Glomerular visceral epithelial cell (primary cell): ENCODE data around the gene ADAMTS8.
A peak's percentile ranks its signal among the peaks of the same experiment; 100 is the strongest.
"Not testable (repeated sequence)": the region's sequence is repeated elsewhere in the genome, so short reads cannot be mapped to it uniquely, and the experiment has no call there.

ENCODE experiments used
- DNase-seq: peaks from one replicate; pipeline ENCODE4 v3.0.0-alpha.2; 2016; ENCODE audit errors: extremely low spot score

The ADAMTS8 gene

DNA sequence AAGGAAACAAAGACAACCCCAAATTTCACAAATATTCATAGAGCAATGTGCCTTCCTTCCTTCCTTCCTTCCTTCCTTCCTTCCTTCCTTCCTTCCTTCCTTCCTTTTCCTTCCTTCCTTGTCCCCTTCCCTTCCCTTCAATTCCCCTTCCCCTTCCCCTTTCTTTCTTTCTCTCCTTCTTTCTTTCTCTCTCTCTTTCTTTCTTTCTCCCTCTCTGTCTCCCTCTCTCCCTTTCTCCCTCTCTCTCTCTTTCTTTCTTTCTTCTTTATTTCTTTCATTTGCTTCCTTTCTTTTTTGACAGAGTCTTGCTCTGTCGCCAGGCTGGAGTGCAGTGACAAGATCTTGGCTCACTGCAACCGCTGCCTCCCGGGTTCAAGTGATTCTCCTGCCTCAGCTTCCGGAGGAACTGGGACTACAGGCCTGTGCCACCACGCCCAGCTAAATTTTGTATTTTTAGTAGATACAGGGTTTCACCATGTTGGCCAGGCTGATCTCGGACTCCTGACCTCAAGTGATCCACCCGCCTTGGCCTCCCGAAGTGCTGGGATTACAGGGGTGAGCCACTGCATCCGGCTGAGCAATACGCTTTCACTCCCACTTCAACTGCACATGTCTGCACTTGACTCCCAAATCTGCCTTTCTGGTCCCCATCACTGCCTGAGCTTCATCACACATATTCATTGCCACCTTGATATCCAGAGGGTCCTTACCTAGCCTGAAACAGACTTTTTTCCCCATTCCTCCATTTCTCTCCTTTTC, 10.2 kb upstream of the ADAMTS8 start:
- DNase-seq: not testable (repeated sequence)

- no peak for DNase-seq
Measured at GRCh38 chr11:130437848-130438247, 9.4 kb upstream of the ADAMTS8 start.

DNA sequence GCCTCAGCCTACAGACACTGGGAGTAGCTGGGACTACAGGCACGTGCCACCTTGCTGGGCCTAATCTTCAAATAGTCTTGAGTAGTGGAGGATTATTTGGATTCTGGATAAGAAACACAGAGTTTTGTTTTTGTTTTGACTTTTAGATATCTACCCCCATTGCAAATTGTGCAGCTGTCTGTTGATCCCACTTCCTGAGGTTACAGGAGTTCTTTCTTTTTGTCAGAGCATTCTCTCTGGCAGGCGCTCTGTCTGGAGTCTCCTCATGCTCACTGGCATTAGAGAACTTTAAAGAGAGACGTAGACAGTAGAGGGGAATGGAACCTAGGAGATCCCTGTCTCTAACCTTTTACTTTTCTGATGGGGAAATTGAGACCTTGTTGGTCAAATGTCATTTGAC, 7.8 kb upstream of the ADAMTS8 start:
- no peak for DNase-seq

GRCh38 chr11:130435671-130436070, 7.3 kb upstream of the ADAMTS8 start:
- peak; percentile 26 for DNase-seq

DNA sequence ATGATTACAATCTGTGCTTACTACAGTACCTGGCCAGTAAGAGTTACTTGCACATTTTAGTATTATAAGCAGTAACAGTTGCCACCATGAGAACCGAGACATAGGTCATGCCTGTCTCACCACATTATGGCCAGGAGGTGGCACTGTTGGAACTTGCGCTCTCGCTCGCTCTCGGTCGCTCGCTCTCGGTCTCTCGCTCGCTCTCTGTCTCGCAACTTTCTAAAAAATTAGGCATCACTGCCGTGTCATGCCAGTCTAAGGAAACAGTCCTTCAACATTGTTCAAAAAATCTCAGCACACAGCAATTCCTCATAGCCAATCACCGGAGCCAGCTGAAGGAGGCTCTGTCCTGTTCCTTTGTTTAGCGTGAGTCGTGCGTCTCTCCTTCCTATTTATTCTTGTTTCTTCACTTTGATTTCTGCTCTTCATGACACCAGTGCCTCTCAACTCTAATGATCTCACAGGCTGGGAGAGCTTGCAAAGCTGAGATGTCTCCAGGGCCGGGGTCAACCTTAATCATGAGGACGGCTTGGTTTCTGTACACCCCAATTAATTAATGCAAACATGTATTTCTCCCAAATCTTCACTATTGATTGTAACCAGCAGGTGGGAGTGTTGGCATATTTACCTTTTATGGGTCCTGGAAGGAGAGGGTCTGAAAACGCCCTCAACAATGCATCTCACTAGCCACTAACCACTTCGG, 6.3 kb upstream of the ADAMTS8 start:
- DNase-seq: peak; percentile 77

DNA sequence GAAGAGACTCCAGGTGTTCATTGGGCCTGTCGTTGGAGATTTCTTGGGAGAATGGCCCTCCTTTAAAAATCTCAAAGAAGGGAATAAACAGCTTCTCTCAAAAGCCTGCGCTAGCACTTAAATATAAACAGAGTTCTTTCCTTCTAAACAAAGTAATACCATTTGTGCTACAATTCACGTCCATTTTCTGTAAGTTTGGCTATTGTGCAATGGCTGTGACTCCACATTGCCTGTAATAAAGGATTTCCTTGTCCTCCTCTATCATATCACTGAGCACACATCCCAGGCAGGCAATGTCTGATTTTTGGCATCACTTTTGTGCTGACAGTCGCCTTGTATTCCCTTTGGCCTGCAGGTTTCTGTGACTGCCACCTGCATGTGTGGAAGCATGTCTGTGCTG, 4.9 kb upstream of the ADAMTS8 start:
- no peak for DNase-seq

- DNase-seq: no peak
Measured at GRCh38 chr11:130431801-130432200, 3.4 kb upstream of the ADAMTS8 start.

- peak; percentile 64 for DNase-seq
Measured at GRCh38 chr11:130431331-130431773, 2.9 kb upstream of the ADAMTS8 start.

DNA sequence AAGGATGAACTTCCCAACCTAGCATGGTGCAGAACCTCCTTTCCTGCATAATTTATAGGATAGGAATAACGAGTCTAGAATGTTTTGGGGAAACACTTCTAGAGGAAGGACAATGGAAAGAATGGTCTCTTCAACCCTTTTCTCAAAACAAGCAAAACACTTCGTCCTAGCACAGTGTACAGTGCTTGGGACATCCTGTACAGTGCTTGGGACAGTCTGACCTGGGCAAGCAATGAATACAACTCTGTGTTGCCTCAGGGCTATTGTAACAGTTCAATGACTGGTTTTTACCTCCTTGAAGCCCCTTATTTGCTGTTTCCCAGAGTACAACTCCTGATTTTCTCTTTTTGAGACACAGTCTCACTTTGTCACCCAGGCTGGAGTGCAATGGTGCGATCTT, 1.6 kb upstream of the ADAMTS8 start:
- DNase-seq: no peak

DNA sequence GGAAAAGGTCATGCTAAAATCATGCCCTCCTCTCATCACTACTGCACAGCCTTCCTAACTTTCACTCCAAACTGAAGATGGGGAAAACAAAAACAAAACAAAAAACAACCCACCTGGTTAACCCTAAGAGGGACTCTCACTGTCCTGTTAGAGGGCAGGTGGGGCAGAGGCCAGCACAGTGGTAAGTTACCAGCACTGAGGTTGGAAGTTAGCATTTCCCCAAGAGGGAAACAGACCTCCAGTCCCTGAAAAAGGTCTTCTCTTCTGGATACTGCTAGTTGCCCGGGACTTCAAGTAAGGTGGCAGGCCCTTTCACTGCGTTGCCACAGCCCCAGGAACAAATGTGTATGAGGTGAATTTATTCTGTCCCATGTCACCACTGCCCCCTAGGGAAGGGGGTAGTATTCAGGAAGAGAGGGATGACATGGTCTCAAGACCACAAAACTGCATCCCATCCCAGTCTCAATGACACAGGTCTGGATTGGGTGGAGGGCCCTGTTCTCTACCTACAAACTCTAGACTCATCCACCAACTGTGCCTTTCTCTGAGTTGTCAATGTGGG, 792 bp upstream of the ADAMTS8 start:
- no peak for DNase-seq

DNA sequence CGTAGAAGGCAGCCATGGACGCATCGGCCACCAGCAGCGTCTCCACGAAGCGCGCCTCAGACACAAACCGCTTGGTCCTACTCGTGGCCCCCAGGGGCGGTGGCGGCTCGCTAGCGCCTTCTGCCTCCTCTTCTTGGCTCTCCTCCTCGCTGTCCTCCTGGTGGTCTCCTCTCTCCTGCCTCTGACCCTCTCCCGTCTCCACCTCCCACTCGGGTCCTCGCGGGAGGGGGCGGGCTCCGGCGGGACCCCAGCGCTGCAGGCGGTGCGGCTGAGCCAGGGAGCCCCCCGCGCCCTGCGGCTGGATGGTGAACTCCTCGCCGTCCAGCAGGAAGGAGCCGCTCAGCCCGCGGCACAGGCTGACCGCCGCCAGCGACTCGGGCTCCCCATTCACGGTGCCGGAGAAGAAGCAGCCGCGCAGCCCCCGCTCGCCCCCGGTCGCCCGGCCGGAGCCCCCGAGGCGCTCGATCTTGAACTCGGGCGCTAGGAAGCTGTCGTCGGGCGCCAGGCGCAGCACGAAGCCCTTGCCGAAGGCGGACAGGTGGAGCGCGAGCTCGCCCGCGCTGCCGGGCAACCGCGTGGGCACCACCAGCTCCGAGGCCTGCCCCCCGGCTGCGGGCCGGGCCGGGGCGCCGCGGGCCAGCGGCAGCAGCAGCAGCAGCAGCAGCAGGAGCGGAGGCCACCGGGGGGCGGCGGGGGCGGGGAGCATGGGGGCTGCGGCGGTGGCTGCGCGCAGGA, 661 bp downstream of the ADAMTS8 start:
- no peak for DNase-seq

DNA sequence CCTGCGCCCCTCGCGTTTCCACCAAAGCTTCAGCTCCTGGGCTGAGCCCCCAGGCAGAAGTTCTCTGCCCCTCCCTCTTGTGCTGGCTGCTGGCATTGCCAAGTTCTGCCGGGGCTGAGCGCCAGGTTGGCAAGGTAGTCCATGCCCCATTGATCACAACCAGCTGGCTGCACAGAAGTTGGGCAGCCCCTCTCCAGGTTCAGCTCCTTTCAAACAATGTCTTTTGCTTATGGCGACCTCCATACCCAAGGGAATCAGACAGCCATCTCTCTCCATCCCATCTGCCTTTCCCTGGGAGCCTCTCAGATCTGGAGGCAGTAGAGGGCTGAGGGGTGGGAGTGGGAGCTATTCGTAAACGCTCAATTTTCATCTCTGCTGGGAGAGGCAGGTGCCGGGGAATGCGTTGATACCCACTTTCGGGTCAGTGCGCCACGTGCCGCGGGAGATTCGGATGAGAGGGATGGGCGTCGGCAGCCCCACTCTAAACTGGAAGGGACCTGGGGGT, 1.5 kb downstream of the ADAMTS8 start:
- no peak for DNase-seq

- DNase-seq: no peak
Measured at GRCh38 chr11:130426223-130426836, 2.1 kb downstream of the ADAMTS8 start.

GRCh38 chr11:130425156-130425555, 3.3 kb downstream of the ADAMTS8 start:
- DNase-seq: no peak

DNA sequence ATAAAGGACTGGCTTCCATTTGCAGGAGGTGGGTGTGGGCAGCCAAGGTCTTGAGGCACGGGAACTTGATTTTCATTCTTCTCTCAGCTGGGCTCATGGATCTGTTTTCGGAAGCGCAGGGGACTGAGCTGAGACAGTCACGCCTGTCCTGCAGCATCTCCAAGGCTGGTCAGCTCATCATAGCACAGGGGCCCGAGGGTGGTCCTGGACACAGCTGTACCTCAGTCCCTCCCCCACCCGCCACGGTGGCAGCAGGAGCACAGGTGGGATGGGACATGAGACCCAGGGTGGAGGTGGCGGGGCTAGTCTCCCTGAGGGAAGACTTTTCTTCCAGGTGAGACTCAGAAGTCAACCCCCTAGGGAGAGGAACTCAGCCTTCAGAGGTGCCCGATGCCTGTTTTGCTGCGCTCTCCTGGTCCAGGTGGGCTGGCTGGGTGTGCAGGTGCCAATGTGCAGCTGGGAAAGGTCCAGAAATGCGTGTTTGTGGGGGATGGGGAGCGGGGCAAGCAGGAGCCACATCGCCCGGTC, 3.7 kb downstream of the ADAMTS8 start:
- DNase-seq: no peak

- DNase-seq: no peak
Measured at GRCh38 chr11:130423541-130424142, 4.8 kb downstream of the ADAMTS8 start.

GRCh38 chr11:130422251-130422995, 6.0 kb downstream of the ADAMTS8 start:
- DNase-seq: no peak

GRCh38 chr11:130421697-130422096, 6.7 kb downstream of the ADAMTS8 start:
- no peak for DNase-seq

GRCh38 chr11:130421199-130421585, 7.2 kb downstream of the ADAMTS8 start:
- no peak for DNase-seq

DNA sequence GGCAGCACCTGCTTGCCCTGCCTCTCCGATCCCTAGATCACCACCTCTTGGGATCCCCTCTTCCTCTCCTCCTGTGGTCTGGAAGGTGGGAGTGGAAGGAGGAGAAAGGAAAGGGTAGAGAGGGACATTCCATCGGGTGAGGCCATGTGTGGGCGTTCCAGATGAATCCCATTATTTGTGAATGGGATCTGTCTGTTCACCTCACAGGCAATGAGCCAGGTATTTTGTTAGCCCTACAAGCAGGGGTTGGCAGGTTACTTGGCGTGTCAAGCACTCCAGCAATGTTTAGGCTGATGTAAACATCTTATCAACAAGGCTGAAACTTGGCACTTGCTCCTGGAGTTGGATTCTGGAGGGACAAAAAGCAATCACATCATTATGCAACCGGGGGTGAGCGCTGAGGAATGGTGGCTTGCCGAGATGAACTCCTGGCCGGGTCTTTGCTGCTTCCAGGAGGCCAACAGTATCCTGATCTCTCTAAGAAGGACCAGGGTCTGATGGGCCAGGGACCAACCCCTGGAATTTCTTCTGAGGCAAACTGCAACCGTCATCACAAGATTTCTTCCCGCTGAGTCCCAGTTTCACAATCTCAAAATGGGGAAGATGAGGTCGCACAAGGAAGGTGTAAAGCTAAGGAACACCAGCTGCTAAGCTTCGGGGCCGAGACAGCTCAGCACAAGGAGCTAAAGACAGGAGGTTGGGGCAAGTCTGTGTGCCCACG, 7.8 kb downstream of the ADAMTS8 start:
- no peak for DNase-seq
